Esophagus squamous epithelium (tissue), 4 donors: ENCODE data around the gene ASCL1.

Experiments used
- POLR2A ChIP-seq, 4 donors: fragments of 450-650 bp; IDR thresholded peaks; one replicate each; pipeline ENCODE4 v1.6.1; 2017; ENCODE audit warnings: antibody characterized with exemption in 4 of 4, mild to moderate bottlenecking in 4 of 4, moderate library complexity in 3 of 4
- TF ChIP-seq, protein P1 (sequence below), 6 experiments: fragments of 450-650 bp in 4 of 6; fragments of 200-600 bp in 2 of 6; sonication (generic) in 2 of 6; IDR thresholded peaks; one replicate each; pipeline ENCODE4 v1.5.1; 2016 to 2019; ENCODE audit warnings: antibody characterized with exemption in 6 of 6, mild to moderate bottlenecking in 4 of 6, moderate library complexity in 4 of 6

DNA sequence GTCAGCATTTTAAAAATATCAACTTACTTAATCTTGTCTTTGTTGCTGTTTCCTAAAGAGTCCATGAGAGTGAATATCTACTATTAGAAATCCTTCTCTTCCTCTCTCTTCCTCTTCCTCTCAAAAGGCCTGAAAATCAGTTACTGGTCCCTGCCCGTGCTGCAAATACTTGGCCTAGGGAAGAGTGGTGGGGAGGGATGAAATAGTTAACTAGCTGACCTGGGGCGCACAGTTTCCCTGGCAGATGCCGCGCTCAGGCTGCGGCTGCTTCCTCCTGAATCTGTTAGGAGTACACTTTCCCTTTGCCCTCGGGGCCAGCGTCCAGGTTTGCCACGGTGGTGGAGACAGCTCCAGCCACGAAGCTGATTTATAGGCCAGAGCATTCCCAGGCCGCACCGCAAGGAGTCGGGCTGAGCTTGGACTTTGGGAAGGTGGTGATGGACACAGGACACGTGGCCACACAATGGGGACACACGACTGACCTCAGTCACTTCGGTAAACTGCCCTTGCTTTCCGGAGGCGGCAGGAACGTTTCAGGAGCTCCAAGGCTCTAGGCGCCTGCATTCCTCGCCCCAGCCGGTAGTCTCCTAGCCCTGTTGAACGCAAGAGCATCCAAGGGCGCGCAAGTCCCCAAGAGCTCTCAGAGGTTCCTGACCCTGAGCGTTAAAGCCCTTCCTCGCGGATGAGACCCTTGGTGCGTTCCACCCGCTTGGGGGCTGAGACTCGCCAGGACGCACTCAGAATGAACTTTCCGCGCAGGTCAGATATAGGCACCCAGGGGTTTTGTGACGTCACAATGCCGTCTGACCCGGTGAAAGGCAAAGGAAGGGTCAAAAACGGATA lies 7.1 kb upstream of the ASCL1 start:
- TF ChIP-seq, protein P1, sequence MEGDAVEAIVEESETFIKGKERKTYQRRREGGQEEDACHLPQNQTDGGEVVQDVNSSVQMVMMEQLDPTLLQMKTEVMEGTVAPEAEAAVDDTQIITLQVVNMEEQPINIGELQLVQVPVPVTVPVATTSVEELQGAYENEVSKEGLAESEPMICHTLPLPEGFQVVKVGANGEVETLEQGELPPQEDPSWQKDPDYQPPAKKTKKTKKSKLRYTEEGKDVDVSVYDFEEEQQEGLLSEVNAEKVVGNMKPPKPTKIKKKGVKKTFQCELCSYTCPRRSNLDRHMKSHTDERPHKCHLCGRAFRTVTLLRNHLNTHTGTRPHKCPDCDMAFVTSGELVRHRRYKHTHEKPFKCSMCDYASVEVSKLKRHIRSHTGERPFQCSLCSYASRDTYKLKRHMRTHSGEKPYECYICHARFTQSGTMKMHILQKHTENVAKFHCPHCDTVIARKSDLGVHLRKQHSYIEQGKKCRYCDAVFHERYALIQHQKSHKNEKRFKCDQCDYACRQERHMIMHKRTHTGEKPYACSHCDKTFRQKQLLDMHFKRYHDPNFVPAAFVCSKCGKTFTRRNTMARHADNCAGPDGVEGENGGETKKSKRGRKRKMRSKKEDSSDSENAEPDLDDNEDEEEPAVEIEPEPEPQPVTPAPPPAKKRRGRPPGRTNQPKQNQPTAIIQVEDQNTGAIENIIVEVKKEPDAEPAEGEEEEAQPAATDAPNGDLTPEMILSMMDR (IDR thresholded peaks at IDR 0.05) = no peak
- no peak for TF ChIP-seq POLR2A (IDR thresholded peaks at IDR 0.05)
